ENCODE data around the gene SLC31A1.

SLC31A1 gene

DNA sequence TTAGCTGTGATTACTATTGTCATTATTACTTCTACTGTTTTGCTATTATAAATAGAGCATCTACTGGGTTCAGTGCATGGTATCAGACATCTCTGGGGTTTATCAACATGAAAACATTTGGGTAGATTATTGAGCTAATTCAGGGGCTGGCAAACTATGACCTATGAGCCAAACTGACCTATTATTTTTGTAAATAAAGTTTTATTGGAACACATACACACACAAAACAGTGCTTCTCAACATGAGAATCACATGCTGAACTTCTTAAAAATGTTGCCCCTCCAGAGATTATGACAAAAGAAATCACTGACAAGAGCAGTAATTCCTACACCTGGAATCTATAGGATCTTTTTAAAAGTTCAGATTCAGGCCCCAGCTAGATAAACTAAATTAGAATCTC is 40.2 kb upstream of the SLC31A1 start:
- H3K9me3 ChIP-seq (ENCODE audit: insufficient read depth, low read length), result no peaks in the 10 kb centered on the region
- H3K9me2 ChIP-seq (replicated peaks; ENCODE audit: insufficient read depth, low read length), result no peaks in the 10 kb centered on the region
- H3K79me2 ChIP-seq (ENCODE audit: insufficient read depth, low read length), result no peaks in the 10 kb centered on the region
- H3K27ac ChIP-seq (ENCODE audit: low read depth, low read length), result no peak overlapping the region
- H3K4me3 ChIP-seq (ENCODE audit: insufficient read depth, low read length, poor library complexity, severe bottlenecking), result no peak overlapping the region
- TF ChIP-seq EZH2phosphoT487 (conservative IDR thresholded peaks at IDR 0.05; ENCODE audit: low read length), result no peak
- TF ChIP-seq, protein P1, sequence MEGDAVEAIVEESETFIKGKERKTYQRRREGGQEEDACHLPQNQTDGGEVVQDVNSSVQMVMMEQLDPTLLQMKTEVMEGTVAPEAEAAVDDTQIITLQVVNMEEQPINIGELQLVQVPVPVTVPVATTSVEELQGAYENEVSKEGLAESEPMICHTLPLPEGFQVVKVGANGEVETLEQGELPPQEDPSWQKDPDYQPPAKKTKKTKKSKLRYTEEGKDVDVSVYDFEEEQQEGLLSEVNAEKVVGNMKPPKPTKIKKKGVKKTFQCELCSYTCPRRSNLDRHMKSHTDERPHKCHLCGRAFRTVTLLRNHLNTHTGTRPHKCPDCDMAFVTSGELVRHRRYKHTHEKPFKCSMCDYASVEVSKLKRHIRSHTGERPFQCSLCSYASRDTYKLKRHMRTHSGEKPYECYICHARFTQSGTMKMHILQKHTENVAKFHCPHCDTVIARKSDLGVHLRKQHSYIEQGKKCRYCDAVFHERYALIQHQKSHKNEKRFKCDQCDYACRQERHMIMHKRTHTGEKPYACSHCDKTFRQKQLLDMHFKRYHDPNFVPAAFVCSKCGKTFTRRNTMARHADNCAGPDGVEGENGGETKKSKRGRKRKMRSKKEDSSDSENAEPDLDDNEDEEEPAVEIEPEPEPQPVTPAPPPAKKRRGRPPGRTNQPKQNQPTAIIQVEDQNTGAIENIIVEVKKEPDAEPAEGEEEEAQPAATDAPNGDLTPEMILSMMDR (IDR thresholded peaks at IDR 0.05; ENCODE audit: insufficient read depth, low read length, poor library complexity, severe bottlenecking), result no peak
- no peak overlapping the region for H3K4me2 ChIP-seq (ENCODE audit: low read depth, low read length, poor library complexity, severe bottlenecking)
- no peaks in the 10 kb centered on the region for H3F3A ChIP-seq (ENCODE audit: insufficient read depth)
- H3K27me3 ChIP-seq (ENCODE audit: low read length), result no peaks in the 10 kb centered on the region
- no peak overlapping the region for H2AFZ ChIP-seq (ENCODE audit: low read depth, low read length, severe bottlenecking)
- no peaks in the 10 kb centered on the region for H4K20me1 ChIP-seq (ENCODE audit: low read depth, low read length)
- peaks cover 67% of the 10 kb centered on the region for H3K36me3 ChIP-seq (ENCODE audit: low read length)
- H3K9ac ChIP-seq (ENCODE audit: low read length), result no peak overlapping the region

DNA sequence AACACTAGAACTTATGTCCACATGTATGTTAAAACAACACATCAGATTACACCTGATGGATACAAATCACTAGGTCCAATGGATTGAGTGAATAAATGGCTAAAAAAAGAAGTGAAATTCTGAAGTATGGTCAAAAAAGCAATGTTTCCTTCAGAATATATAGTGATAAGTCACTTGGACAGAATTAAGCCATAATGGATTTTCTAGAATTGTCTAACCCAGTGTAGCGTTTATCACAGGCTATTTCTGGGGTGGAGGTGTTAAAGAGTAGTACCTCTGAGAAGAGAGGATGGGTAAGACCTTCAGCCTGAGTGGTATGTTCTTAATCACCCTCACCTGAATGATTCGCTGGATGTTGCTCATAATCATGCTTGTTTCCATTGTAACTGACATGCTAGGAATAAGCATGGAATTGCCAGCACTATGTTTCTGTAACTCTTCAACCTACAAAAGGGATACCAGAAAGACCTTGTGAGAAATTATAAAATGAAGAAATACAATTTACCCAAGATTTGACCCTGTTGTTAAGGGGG is 37.3 kb upstream of the SLC31A1 start:
- H3K27ac ChIP-seq (ENCODE audit: low read depth, low read length), result no peak overlapping the region
- H3K4me2 ChIP-seq (ENCODE audit: low read depth, low read length, poor library complexity, severe bottlenecking), result no peak overlapping the region
- no peaks in the 10 kb centered on the region for H3K9me3 ChIP-seq (ENCODE audit: insufficient read depth, low read length)
- no peak overlapping the region for H3K4me3 ChIP-seq (ENCODE audit: insufficient read depth, low read length, poor library complexity, severe bottlenecking)
- no peak overlapping the region for H2AFZ ChIP-seq (ENCODE audit: low read depth, low read length, severe bottlenecking)
- TF ChIP-seq, protein P1 (IDR thresholded peaks at IDR 0.05; ENCODE audit: insufficient read depth, low read length, poor library complexity, severe bottlenecking), result no peak
- no peak for TF ChIP-seq EZH2phosphoT487 (conservative IDR thresholded peaks at IDR 0.05; ENCODE audit: low read length)
- H3K79me2 ChIP-seq (ENCODE audit: insufficient read depth, low read length), result no peaks in the 10 kb centered on the region
- H3K27me3 ChIP-seq (ENCODE audit: low read length), result no peaks in the 10 kb centered on the region
- no peaks in the 10 kb centered on the region for H4K20me1 ChIP-seq (ENCODE audit: low read depth, low read length)
- no peaks in the 10 kb centered on the region for H3K9me2 ChIP-seq (replicated peaks; ENCODE audit: insufficient read depth, low read length)
- peaks cover 50% of the 10 kb centered on the region for H3K36me3 ChIP-seq (ENCODE audit: low read length)
- no peak overlapping the region for H3K9ac ChIP-seq (ENCODE audit: low read length)
- H3F3A ChIP-seq (ENCODE audit: insufficient read depth), result no peaks in the 10 kb centered on the region

DNA sequence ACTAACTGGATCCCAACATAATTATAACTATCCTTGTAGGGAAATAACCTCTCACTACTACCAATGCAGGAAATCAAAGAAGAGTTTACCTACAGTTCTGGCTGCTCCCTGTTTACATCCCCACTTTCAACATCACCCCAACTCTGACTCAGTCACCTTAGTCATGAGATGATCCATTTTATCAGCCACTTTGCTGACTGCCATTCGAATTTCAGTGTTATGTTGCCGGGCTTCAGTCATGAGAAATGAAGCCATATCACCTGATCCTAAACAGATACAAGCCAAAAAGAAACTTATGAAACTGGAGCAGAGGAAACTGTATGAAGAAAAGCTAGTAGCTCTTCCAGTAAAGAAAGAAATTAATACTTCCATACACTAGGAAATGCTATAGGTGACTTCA is 36.8 kb upstream of the SLC31A1 start:
- H4K20me1 ChIP-seq (ENCODE audit: low read depth, low read length), result no peaks in the 10 kb centered on the region
- no peaks in the 10 kb centered on the region for H3F3A ChIP-seq (ENCODE audit: insufficient read depth)
- no peaks in the 10 kb centered on the region for H3K79me2 ChIP-seq (ENCODE audit: insufficient read depth, low read length)
- H3K27me3 ChIP-seq (ENCODE audit: low read length), result no peaks in the 10 kb centered on the region
- peaks cover 51% of the 10 kb centered on the region for H3K36me3 ChIP-seq (ENCODE audit: low read length)
- H3K9me3 ChIP-seq (ENCODE audit: insufficient read depth, low read length), result no peaks in the 10 kb centered on the region
- no peak overlapping the region for H3K4me3 ChIP-seq (ENCODE audit: insufficient read depth, low read length, poor library complexity, severe bottlenecking)
- no peak for TF ChIP-seq EZH2phosphoT487 (conservative IDR thresholded peaks at IDR 0.05; ENCODE audit: low read length)
- TF ChIP-seq, protein P1 (IDR thresholded peaks at IDR 0.05; ENCODE audit: insufficient read depth, low read length, poor library complexity, severe bottlenecking), result no peak
- no peak overlapping the region for H3K9ac ChIP-seq (ENCODE audit: low read length)
- H3K4me2 ChIP-seq (ENCODE audit: low read depth, low read length, poor library complexity, severe bottlenecking), result no peak overlapping the region
- H3K27ac ChIP-seq (ENCODE audit: low read depth, low read length), result no peak overlapping the region
- no peaks in the 10 kb centered on the region for H3K9me2 ChIP-seq (replicated peaks; ENCODE audit: insufficient read depth, low read length)
- no peak overlapping the region for H2AFZ ChIP-seq (ENCODE audit: low read depth, low read length, severe bottlenecking)
